ENCODE measurements around the gene ZNF770.

DNA sequence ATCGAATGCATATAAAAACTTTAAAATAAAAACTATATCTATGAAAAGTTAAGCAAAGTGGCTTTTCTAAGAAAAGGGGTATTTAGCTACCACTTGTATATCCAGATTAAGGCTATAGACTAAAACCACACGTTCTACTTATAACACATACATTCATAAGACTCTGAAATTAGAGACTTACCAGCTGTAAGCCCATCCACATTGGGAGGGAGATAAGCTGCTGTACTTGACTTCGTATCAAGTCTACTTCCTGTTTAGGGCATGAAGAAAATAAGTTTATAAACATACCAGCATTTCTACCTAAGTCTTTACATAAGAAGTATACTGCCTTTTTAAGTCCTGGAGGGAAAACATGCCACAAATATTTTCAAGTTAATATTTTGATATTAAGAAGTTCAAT lies 46.3 kb downstream of the ZNF770 start:
- TF ChIP-seq, protein P1, sequence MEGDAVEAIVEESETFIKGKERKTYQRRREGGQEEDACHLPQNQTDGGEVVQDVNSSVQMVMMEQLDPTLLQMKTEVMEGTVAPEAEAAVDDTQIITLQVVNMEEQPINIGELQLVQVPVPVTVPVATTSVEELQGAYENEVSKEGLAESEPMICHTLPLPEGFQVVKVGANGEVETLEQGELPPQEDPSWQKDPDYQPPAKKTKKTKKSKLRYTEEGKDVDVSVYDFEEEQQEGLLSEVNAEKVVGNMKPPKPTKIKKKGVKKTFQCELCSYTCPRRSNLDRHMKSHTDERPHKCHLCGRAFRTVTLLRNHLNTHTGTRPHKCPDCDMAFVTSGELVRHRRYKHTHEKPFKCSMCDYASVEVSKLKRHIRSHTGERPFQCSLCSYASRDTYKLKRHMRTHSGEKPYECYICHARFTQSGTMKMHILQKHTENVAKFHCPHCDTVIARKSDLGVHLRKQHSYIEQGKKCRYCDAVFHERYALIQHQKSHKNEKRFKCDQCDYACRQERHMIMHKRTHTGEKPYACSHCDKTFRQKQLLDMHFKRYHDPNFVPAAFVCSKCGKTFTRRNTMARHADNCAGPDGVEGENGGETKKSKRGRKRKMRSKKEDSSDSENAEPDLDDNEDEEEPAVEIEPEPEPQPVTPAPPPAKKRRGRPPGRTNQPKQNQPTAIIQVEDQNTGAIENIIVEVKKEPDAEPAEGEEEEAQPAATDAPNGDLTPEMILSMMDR (IDR thresholded peaks at IDR 0.05; ENCODE audit: low read length), result no peak
- no peak for TF ChIP-seq EZH2 (optimal IDR thresholded peaks at IDR 0.05; ENCODE audit: low read depth, low read length)
